Tibial artery (tissue), 4 donors: ENCODE results near the gene C4orf33.
"Not testable (repeated sequence)": the region's sequence is repeated elsewhere in the genome, so short reads cannot be mapped to it uniquely, and the experiment has no call there.

ENCODE experiments used
- DNase-seq, 2 donors: peaks; one replicate each; pipeline ENCODE4 v3.0.0-alpha.2; 2019
- H3K27ac ChIP-seq, 2 donors: fragments of 200-600 bp; sonication (generic) in 1 of 2; 1 replicate in 1 of 2; 2 replicates in 1 of 2; pipeline ENCODE4 v1.5.1; 2018 to 2019; ENCODE audit warnings: mild to moderate bottlenecking in 1 of 2
- H3K27me3 ChIP-seq, 2 donors: fragments of 200-600 bp; sonication (generic) in 1 of 2; one replicate each; pipeline versions ENCODE4 v1.5.1 to v1.6.0; 2016 to 2019
- H3K36me3 ChIP-seq, 3 donors: fragments of 200-600 bp; sonication (generic) in 2 of 3; one replicate each; pipeline ENCODE4 v1.5.1; 2016 to 2019; ENCODE audit warnings: mild to moderate bottlenecking in 2 of 3
- H3K4me1 ChIP-seq, 4 donors: fragments of 200-600 bp; sonication (generic) in 2 of 4; 1 replicate in 3 of 4; 2 replicates in 1 of 4; pipeline ENCODE4 v1.5.1; 2016 to 2019
- H3K4me3 ChIP-seq, 2 donors: fragments of 200-600 bp; sonication (generic) in 1 of 2; 1 replicate in 1 of 2; 2 replicates in 1 of 2; pipeline ENCODE4 v1.5.1; 2018 to 2019; ENCODE audit warnings: mild to moderate bottlenecking in 2 of 2
- H3K9me3 ChIP-seq, 3 donors: fragments of 200-600 bp; sonication (generic) in 1 of 3; one replicate each; pipeline ENCODE4 v1.5.1; 2016 to 2019
- intact Hi-C: fragments of 100-400 bp; cut with DNase I; formaldehyde crosslinking; loops from one replicate; pipeline ENCODE4 v1.15.0; 2023; ENCODE audit warnings: low total_unique reads
- TF ChIP-seq, protein P1 (sequence below), 2 experiments: fragments of 200-600 bp in 1 of 2; fragments of 450-650 bp in 1 of 2; IDR thresholded peaks; one replicate each; pipeline ENCODE4 v1.5.1; 2017 to 2019; ENCODE audit warnings: antibody characterized with exemption in 2 of 2, mild to moderate bottlenecking in 1 of 2, moderate library complexity in 1 of 2

Gene C4orf33, protein sequence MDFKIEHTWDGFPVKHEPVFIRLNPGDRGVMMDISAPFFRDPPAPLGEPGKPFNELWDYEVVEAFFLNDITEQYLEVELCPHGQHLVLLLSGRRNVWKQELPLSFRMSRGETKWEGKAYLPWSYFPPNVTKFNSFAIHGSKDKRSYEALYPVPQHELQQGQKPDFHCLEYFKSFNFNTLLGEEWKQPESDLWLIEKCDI

GRCh38 chr4:129095811-129096454, at the start of gene C4orf33:
TSS of gene C4orf33 (plus strand) at chr4:129096152. CDS start at chr4:129102611, 6,459 bp downstream.
- TF ChIP-seq, protein P1, sequence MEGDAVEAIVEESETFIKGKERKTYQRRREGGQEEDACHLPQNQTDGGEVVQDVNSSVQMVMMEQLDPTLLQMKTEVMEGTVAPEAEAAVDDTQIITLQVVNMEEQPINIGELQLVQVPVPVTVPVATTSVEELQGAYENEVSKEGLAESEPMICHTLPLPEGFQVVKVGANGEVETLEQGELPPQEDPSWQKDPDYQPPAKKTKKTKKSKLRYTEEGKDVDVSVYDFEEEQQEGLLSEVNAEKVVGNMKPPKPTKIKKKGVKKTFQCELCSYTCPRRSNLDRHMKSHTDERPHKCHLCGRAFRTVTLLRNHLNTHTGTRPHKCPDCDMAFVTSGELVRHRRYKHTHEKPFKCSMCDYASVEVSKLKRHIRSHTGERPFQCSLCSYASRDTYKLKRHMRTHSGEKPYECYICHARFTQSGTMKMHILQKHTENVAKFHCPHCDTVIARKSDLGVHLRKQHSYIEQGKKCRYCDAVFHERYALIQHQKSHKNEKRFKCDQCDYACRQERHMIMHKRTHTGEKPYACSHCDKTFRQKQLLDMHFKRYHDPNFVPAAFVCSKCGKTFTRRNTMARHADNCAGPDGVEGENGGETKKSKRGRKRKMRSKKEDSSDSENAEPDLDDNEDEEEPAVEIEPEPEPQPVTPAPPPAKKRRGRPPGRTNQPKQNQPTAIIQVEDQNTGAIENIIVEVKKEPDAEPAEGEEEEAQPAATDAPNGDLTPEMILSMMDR (IDR thresholded peaks at IDR 0.05), result no peak
- Histone ChIP-seq H3K4me3 (peak within 1 kb of the TSS; percentile 54 to 64), H3K36me3 (no peaks in the 10 kb centered on the region), H3K27ac (peak within 1 kb of the TSS; percentile 73 to 75), H3K27me3 (no peaks in the 10 kb centered on the region), H3K4me1 (peaks cover 0 to 28% (median 7%) of the 10 kb centered on the region in 4 donors), H3K9me3 (no peaks in the 10 kb centered on the region)
- DNase-seq, result peak; percentile 70 to 73
- intact Hi-C loops, result no loop called here

DNA sequence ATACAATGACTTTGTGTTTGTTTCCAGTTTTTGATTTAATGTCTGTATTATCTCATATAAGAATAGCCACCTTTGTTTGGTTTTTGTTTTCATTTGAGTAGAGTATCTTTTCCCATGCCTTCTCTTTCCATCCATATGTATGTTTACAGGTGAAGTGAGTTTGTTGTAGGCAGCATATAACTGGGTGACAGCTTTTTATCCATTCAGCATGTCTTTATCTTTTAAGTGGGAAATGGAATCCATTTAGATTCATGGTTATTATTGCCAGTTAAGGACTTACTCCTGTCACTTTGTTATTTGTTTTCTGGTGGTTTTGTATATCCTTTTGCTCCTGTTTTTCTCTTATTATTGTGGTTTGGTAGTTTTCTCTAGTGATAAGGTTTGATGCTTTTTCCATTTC, 36.9 kb upstream of the C4orf33 start:
- intact Hi-C loops, result no loop called here
- Histone ChIP-seq H3K27ac (no peak overlapping the region), H3K9me3 (peaks cover 9 to 97% (median 72%) of the 10 kb centered on the region in 3 donors), H3K4me1 (no peaks in the 10 kb centered on the region), H3K27me3 (no peaks in the 10 kb centered on the region), H3K36me3 (peaks cover 7 to 33% (median 33%) of the 10 kb centered on the region in 3 donors), H3K4me3 (no peak overlapping the region)
- DNase-seq, result no peak
- TF ChIP-seq, protein P1 (IDR thresholded peaks at IDR 0.05), result no peak

GRCh38 chr4:129062580-129062979, 33.4 kb upstream of the C4orf33 start:
- no peak for DNase-seq
- Histone ChIP-seq H3K27ac (no peak overlapping the region), H3K4me3 (no peak overlapping the region), H3K4me1 (no peaks in the 10 kb centered on the region), H3K36me3 (peaks cover 7 to 33% (median 21%) of the 10 kb centered on the region in 3 donors), H3K9me3 (peaks cover 5 to 81% (median 51%) of the 10 kb centered on the region in 3 donors), H3K27me3 (no peaks in the 10 kb centered on the region)
- TF ChIP-seq, protein P1 (IDR thresholded peaks at IDR 0.05), result no peak
- intact Hi-C loops, result loop anchor here (10.0 kb wide), 1 partner anchor 48 kb away; no protein-coding TSS in a partner anchor

DNA sequence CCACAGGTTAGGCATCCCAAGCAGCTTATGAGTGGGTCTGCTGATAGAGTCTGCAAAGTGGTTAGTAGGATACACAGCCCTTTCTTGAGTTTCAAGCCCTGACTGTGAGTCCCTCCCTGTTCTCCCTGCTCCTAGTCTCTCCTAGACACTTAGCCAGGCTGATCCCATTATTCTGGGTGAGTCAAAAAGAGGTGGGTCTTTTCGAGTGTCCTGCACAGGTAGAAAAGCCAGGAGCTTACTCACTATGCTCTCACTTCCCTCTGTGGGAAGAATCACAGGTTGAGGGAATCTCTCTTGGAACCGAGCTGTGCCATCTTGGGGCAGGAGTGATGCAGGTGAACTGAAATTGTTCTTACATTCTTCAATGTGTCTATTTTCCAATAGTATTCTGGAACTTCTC, 32.3 kb upstream of the C4orf33 start:
- Histone ChIP-seq H3K27me3 (no peaks in the 10 kb centered on the region), H3K4me3 (no peak overlapping the region), H3K9me3 (peaks cover 5 to 78% (median 48%) of the 10 kb centered on the region in 3 donors), H3K27ac (no peak overlapping the region), H3K36me3 (peaks cover 7 to 33% (median 21%) of the 10 kb centered on the region in 3 donors), H3K4me1 (no peaks in the 10 kb centered on the region)
- TF ChIP-seq, protein P1 (IDR thresholded peaks at IDR 0.05), result no peak
- intact Hi-C loops, result loop anchor here (10.0 kb wide), 1 partner anchor 49 kb away; no protein-coding TSS in a partner anchor
- DNase-seq, result no peak

GRCh38 chr4:129064717-129065116, 31.2 kb upstream of the C4orf33 start:
- H3K9me3 ChIP-seq, result peaks cover 5 to 75% (median 39%) of the 10 kb centered on the region in 3 donors
- H3K27me3 ChIP-seq, result no peaks in the 10 kb centered on the region
- H3K4me3 ChIP-seq, result no peak overlapping the region
- H3K36me3 ChIP-seq, result peaks cover 7 to 33% (median 21%) of the 10 kb centered on the region in 3 donors
- DNase-seq, result no peak
- H3K4me1 ChIP-seq, result no peaks in the 10 kb centered on the region
- intact Hi-C loops, result loop anchor here (10.0 kb wide), 1 partner anchor 50 kb away; no protein-coding TSS in a partner anchor
- H3K27ac ChIP-seq, result no peak overlapping the region
- TF ChIP-seq, protein P1 (IDR thresholded peaks at IDR 0.05), result no peak

DNA sequence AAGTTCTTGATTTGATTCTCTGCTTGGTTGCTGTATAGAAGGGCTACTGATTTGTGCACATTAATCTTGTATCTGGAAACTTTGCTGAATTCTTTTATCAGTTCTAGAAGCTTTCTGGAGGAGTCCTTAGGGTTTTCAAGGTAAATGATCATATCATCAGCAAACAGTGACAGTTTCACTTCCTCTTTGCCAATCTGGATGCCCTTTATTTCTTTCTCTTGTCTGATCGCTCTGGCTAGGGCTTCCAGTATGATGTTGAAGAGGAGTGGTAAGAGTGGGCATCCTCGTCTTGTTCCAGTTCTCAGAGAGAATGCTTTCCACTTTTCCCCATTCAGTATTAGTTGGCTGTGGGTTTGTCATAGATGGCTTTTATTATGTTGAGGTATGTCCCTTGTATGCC, 26.4 kb upstream of the C4orf33 start:
- not testable (repeated sequence) for H3K4me3 ChIP-seq, H3K27ac ChIP-seq, H3K4me1 ChIP-seq, H3K27me3 ChIP-seq, DNase-seq
- peaks cover 0 to 29% (median 7%) of the 10 kb centered on the region in 3 donors for H3K9me3 ChIP-seq
- H3K36me3 ChIP-seq, result peaks cover 5 to 13% (median 7%) of the 10 kb centered on the region in 3 donors
- intact Hi-C loops, result loop anchor here (10.0 kb wide), 1 partner anchor 55 kb away; no protein-coding TSS in a partner anchor
